ENCODE results near the gene C2orf81.
"Not testable (repeated sequence)": the region's sequence is repeated elsewhere in the genome, so short reads cannot be mapped to it uniquely, and the experiment has no call there.

C2orf81 gene

DNA sequence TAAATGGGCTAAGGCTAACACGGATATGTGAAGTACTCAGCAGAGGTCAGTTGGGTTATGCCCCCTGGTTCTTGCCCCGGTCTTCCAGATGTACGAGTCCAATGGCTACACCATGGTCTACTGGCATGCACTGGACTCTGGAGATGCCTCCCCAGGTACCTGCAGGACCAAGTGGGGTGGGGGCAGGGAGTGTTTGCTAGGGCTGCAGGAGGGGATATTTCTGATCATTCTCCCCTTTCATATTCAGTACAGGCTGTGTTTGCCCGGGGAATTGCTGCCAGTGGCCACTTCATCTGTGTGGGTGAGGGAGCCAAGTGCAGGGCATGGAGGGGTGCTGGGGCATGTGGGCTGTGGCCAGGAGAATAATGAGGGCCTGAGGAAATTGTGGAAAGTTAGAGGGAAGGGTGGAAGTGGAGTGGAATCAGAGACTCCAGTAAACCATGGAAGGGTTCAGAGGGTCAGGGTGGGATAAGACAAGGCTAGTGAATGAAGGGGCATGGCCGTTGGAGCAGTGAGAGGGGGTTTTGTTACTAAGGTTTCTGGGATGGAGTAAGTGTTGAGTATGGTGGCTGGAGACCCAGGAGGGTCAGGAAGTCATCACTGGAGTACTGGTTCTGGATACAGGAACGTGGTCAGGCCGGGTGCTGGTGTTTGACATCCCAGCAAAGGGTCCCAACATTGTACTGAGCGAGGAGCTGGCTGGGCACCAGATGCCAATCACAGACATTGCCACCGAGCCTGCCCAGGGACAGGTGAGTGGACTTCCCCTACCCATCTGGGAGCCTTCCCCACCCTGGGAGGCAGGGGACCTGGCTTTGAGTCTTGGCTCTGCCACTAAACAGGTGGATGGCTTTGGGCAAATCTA lies 2.0 kb upstream of the C2orf81 start:
- DNase-seq (ENCODE audit: low spot score) = no peak

DNA sequence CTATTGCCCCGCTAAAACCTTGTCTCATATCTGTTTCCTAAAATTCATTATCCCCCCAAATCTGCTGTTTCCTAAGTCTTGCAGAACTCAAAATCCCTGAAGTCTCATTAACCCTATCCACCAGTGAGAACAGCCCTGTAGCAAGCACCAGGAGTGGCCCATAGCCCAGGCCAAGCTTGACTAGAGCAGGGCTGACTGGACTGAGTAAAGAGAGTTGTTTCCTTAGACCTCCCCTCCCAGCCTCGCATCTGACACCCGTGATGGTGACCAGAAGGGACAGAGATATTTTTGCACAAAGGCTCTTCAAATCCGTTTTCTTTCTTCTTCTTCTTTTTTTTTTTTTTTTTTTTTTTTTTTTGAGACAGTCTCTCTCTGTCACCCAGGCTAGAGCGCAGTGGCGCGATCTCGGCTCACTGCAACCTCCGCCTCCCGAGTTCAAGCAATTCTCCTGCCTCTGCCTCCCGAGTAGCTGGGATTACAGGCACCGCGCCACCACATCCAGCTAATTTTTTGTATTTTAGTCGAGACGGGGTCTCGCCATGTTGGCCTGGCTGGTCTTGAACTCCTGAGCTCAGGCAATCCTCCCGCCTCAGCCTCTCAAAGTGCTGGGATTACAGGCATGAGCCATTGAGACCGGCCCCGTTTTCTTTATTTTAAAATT lies 846 bp downstream of the C2orf81 start:
- DNase-seq (ENCODE audit: low spot score) = not testable (repeated sequence)

DNA sequence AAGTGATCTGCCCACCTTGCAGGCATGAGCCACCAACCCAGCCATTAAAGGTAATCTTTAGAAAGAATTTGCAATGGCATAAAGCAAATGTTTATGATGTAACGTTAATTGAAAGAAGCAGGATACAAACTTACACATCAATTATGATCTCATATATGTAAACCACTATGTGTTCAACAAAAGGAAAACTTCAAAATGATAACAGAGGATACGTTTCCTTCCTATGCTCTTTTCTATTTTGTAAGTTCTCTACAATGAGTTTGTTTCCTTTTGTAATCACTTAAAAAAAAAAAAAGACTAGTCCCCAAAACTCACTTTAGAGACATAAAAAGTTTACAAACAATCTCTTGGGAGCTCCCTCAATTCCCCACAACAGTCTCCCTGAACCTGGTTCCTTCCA lies 1.4 kb downstream of the C2orf81 start:
- DNase-seq (ENCODE audit: low spot score) = no peak

DNA sequence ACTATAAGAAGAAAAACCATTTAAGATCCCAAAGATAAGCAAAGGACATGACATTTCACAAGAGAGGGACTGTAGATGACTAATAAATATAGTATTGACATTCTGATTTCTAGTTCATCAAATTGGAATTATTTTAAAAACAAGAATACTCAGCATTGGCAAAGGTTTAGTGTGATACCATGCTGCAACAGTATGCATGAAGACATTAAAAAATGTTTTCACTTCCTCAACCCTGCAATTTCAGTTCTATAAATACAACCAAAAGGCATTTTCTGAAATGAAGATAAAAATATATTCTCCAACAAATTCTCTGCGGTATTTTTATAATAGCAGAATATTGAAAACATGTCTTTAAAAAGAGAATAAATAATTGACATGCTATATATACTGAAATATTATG lies 2.1 kb downstream of the C2orf81 start:
- no peak for DNase-seq (ENCODE audit: low spot score)

DNA sequence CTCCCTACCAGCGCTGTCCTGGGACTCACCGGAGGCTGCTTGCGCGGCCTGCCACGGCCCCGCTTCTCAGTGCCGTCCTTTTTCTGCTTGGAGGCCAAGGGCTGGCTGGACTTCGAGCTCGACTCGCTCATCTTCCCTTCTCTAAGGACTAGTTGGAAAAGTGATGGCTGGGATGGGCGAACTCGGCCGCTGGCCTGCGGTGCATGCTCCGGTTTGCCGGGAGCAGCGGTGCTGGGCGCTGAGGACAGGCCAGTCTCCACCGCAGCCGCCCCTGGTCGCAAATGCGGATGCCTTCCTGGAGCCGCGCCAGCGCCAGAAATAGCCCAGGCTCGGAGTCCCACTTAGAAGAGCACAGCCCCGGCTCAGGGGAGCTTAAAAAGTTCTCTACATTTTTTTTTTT lies 3.1 kb downstream of the C2orf81 start:
- no peak for DNase-seq (ENCODE audit: low spot score)

DNA sequence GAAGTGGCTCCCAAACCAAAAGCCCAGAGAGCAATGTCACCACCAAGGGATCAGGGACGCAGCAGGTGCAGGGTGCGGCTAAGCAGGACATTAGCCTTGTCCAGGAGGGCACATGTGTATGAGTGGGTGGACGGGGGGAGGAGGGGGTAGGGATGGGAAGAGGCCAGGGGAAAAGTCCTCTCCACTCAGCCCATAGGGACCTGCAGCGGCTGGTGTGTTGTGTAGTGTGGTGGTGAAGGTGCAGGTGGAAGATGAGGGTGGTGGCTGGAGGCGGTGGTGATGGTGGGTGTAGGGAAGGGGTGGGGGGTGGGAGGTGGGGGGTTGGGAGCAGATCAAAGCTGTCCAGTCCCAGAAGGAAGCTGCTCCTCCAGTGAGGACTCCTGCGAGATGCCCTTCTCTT lies 3.7 kb downstream of the C2orf81 start:
- no peak for DNase-seq (ENCODE audit: low spot score)

GRCh38 chr2:74417197-74417596 lies 4.2 kb downstream of the C2orf81 start:
- DNase-seq (ENCODE audit: low spot score) = no peak

DNA sequence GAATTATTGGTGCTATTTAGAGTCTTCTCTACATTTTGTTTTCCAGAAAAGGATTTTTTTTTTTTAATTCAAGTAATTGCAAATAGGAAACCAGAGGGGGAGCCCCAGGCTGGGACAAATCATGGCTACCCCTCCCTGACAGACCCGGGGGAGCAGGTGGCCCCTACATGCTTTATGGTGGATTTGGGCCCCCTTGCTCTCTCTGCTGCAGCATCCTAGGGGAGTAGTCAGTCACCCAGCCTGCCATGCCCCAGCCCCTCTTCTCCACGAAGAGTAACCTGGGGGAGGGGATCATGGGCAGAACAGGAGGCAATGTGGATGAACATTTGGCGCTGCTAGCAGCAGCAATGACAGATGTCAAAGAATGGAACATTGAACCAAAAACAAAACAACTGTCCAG lies 4.6 kb downstream of the C2orf81 start:
- no peak for DNase-seq (ENCODE audit: low spot score)

GRCh38 chr2:74415762-74416395 lies 5.5 kb downstream of the C2orf81 start:
- no peak for DNase-seq (ENCODE audit: low spot score)

- DNase-seq (ENCODE audit: low spot score) = no peak
These were observed 6.3 kb downstream of the C2orf81 start for GRCh38 chr2:74414881-74415761.

DNA sequence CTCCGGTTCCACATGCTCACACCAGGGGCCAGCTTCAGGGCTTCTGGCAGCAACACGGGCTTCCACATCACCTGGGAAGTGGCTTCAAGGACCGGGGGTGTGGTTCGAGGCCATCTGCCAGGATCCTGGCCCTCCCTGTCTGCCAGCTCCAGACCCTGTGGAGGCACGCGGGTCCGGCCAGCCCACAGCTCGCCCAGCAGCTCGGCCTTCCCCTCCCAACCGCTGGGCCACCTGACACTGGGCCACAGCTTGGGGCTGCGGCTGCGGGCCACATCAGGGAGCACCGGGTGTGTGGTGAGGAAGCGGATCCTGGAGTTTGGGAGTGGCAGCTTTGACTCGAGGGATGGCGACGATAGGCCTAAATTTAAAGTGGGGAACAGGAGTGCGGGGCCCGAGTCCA lies 7.0 kb downstream of the C2orf81 start:
- DNase-seq (ENCODE audit: low spot score) = no peak

DNA sequence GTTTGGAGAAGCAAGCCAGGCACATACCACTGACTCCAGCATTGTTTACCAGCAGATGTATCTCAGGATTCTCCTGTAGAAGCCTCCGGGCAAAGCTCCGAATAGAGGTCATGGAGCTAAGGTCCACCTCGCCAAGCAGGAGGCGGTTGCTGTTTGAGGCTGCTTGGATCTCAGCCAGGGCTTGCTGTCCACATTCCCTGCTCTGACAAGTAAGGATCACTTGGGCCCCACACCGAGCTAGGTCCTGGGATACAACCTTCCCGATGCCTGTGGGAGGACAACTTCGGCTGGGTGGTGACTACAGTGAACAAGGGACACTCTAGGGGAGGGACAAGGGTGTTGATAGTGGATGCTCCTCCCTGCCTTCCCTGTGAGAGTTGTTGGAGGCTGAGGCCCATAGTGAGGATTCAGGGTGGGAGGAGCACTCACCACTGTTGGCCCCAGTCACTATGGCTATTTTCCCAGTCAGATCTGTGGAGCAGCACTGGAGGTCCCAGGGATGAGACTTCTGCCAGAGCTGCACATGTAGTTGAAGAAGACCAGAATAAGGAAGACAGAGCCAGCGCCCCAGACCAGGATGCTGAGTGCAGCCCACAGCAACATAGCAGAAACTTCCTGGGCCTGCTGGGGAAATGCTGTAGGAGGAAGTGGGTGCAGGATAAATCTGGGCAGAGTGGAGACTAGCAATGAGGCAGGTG lies 8.3 kb downstream of the C2orf81 start:
- DNase-seq (ENCODE audit: low spot score) = no peak

DNA sequence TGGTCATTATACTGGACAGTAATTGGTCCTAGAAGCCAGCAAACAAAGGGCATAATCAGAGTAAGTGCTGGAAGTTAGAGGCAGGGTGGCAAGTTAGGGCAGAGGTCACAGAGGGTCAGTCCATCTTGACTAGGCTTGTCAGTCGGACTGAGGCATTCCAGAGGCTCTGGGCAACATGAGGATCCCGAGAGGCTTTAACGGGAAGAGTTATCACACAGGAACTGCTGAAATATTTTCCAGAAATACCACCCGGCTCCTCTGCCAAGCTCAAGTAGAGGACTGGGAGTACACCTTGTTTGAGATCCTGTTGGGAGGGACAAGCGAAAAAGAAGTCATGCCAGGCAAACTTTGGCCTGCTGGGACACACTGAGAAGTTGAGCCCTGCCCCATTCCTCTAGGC lies 13.7 kb downstream of the C2orf81 start:
- DNase-seq (ENCODE audit: low spot score) = no peak

DNA sequence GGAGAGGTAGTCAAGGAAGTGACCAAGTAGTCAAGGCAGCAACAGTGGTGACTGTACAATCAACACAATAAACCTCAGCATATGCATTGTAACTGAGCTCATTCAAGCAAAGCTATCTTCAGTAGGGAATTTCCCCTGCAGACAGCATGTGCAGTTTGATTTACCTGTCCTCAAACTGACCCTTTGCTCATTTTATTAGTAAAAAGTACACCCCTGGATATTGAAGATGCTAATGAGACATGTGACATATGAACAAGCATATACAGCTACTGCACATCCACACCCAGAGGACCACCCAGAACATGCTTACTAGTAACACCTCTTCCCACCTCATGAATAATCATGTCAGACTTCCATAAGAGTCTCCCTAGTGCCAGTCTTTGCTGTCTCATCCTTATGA lies 15.4 kb downstream of the C2orf81 start:
- no peak for DNase-seq (ENCODE audit: low spot score)

DNA sequence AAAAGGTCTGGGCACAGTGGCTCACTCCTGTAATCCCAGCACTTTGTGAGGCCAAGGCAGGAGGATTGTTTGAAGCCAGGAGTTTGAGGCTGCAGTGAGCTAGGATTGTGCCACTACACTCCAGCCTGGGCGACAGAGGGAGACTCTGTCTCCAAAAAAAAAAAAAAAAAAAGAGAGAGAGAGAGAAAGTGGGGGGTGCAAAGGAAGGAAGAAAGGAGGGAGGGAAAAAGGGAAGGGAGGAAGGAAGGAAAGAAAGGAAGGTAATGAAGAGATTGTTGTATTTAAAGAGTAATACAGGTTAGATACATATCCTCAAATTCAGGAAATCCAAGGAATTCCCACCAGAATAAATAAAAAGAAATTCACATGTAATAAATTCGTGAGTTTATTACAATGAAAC lies 19.5 kb downstream of the C2orf81 start:
- DNase-seq (ENCODE audit: low spot score) = no peak

DNA sequence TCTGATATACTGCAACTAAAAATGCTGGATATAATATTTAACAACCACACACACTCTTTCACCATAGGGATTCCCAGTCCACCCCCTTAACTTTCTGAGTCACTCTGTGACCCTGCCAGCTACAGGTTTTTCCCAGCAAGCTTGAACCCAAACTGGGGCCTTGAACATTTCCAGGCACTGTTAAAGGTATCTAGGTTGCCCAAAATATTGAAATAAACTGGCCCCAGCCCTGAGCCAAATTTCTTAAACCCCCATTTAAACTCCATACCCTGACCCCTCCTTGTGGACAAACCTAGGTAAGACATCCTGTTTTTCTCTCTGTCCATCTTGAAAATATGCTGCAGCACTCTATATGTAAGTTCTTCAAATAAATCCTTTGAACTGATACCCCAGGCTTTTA lies 21.6 kb downstream of the C2orf81 start:
- peak; percentile 37 for DNase-seq (ENCODE audit: low spot score)

DNA sequence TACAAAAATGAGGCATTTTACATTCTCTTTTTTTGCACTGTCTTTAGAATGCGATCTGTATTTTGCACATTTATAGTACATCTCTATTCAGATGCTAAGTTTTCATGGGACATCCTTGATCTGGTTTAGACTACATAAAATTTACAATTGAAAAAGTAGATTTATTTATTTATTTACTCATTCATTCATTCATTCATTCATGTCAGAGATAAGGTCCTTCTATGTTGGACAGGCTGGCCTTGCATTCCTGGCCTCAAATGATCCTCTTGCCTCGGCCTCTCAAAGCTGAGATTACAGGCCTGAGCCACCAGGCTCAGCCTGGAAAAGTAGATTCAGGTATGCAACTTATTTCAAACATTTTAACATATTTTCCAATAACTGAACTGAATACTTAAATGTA lies 25.3 kb downstream of the C2orf81 start:
- DNase-seq (ENCODE audit: low spot score) = no peak

GRCh38 chr2:74393525-74393924 lies 27.9 kb downstream of the C2orf81 start:
- DNase-seq (ENCODE audit: low spot score) = no peak

- no peak for DNase-seq (ENCODE audit: low spot score)
These were observed 29.0 kb downstream of the C2orf81 start for GRCh38 chr2:74392449-74392743.

GRCh38 chr2:74391580-74392448 lies 29.6 kb downstream of the C2orf81 start:
- peak; percentile 98 for DNase-seq (ENCODE audit: low spot score)

GRCh38 chr2:74391209-74391579 lies 30.2 kb downstream of the C2orf81 start:
- peak; percentile 32 for DNase-seq (ENCODE audit: low spot score)
